ENCODE results near the gene TNFRSF4. TPM values are rescaled to one million over a fixed set of nuclear protein-coding genes. Genes with fewer than 3 reads are reported as not detected.

TNFRSF4 gene
- total RNA-seq, 1 donor from 2014 or later, result 0.40 TPM

GRCh38 chr1:1222575-1223225 is 8.7 kb upstream of the TNFRSF4 start:
- no peak for TF ChIP-seq CTCF (conservative IDR thresholded peaks at IDR 0.05; ENCODE audit: low read depth, low read length)
- DNase-seq (ENCODE audit: low read depth), result no peak
- no peak overlapping the region for H3K4me3 ChIP-seq (ENCODE audit: low read depth, low read length)

GRCh38 chr1:1221887-1222574 is 8.1 kb upstream of the TNFRSF4 start:
- no peak for DNase-seq (ENCODE audit: low read depth)
- no peak overlapping the region for H3K4me3 ChIP-seq (ENCODE audit: low read depth, low read length)
- no peak for TF ChIP-seq CTCF (conservative IDR thresholded peaks at IDR 0.05; ENCODE audit: low read depth, low read length)

- no peak for TF ChIP-seq CTCF (conservative IDR thresholded peaks at IDR 0.05; ENCODE audit: low read depth, low read length)
- no peak overlapping the region for H3K4me3 ChIP-seq (ENCODE audit: low read depth, low read length)
- DNase-seq (ENCODE audit: low read depth), result no peak
Observed at GRCh38 chr1:1220197-1220596, 6.2 kb upstream of the TNFRSF4 start.

- TF ChIP-seq CTCF (conservative IDR thresholded peaks at IDR 0.05; ENCODE audit: low read depth, low read length), result no peak
- DNase-seq (ENCODE audit: low read depth), result no peak
- no peak overlapping the region for H3K4me3 ChIP-seq (ENCODE audit: low read depth, low read length)
Observed at GRCh38 chr1:1219341-1219740, 5.4 kb upstream of the TNFRSF4 start.

- H3K4me3 ChIP-seq (ENCODE audit: low read depth, low read length), result no peak overlapping the region
- no peak for DNase-seq (ENCODE audit: low read depth)
- TF ChIP-seq CTCF (conservative IDR thresholded peaks at IDR 0.05; ENCODE audit: low read depth, low read length), result no peak
Observed at GRCh38 chr1:1218524-1219200, 4.7 kb upstream of the TNFRSF4 start.

- no peak for DNase-seq (ENCODE audit: low read depth)
- no peak for TF ChIP-seq CTCF (conservative IDR thresholded peaks at IDR 0.05; ENCODE audit: low read depth, low read length)
Observed at GRCh38 chr1:1217621-1218523, 3.9 kb upstream of the TNFRSF4 start.

More at GRCh38 chr1:1217621-1218523, 3.9 kb upstream of the TNFRSF4 start:
- H3K4me3 ChIP-seq (ENCODE audit: low read depth, low read length), result no peak overlapping the region

All from epithelial cell of proximal tubule (primary cell).